OCI-LY3 (cell line): Measurements from ENCODE around the gene PIM3.

ENCODE experiments used
- H2AFZ ChIP-seq: fragments of 200-600, 300-600 bp; shearing (Covaris generic); 2 replicates; pipeline ENCODE4 v1.6.0; 2014; ENCODE audit warnings: antibody characterized with exemption, low read depth, low read length
- H3K27ac ChIP-seq: fragments of 200-600, 300-600 bp; sonication (generic); 2 replicates; pipeline ENCODE4 v1.5.1; 2014; ENCODE audit warnings: mild to moderate bottlenecking, low read length, moderate library complexity, mixed read lengths
- H3K27me3 ChIP-seq: fragments of 200-600, 300-600 bp; sonication (generic); 2 replicates; pipeline ENCODE4 v1.6.1; 2014; ENCODE audit warnings: low read depth, low read length, mixed read lengths
- H3K36me3 ChIP-seq: fragments of 200-600, 300-600 bp; sonication (generic); replicated peaks from 2 replicates; pipeline ENCODE3; 2014; ENCODE audit warnings: low read depth, low read length, mixed read lengths
- H3K4me1 ChIP-seq: fragments of 300-600, 200-600 bp; sonication (generic); 2 replicates; pipeline ENCODE4 v1.6.1; 2014; ENCODE audit warnings: low read length, mixed read lengths
- H3K4me2 ChIP-seq: fragments of 200-600, 300-600 bp; sonication (generic); 2 replicates; pipeline ENCODE4 v1.6.1; 2014; ENCODE audit warnings: low read length, mixed read lengths
- H3K4me3 ChIP-seq: fragments of 300-600, 200-600 bp; sonication (generic); 2 replicates; pipeline ENCODE4 v1.5.1; 2014; ENCODE audit warnings: antibody characterized with exemption, mild to moderate bottlenecking, low read length, moderate library complexity
- H3K79me2 ChIP-seq: fragments of 300-600, 200-600 bp; shearing (Covaris generic); 2 replicates; pipeline ENCODE4 v1.6.1; 2014; ENCODE audit warnings: mild to moderate bottlenecking, low read length, mixed read lengths
- H3K9ac ChIP-seq: fragments of 300-600, 200-600 bp; shearing (Covaris generic); 2 replicates; pipeline ENCODE4 v1.6.0; 2014; ENCODE audit warnings: mild to moderate bottlenecking, low read length, moderate library complexity
- H3K9me3 ChIP-seq: fragments of 200-600, 300-600 bp; shearing (Covaris generic); 2 replicates; pipeline ENCODE4 v1.6.1; 2014; ENCODE audit warnings: low read length, mixed read lengths; ENCODE audit not compliant: insufficient read depth
- H4K20me1 ChIP-seq: fragments of 200-600, 300-600 bp; sonication (generic); 2 replicates; pipeline ENCODE4 v1.6.1; 2016; ENCODE audit warnings: low read length, mixed read lengths; ENCODE audit not compliant: insufficient read depth
- CTCF ChIP-seq: fragments of 200-600, 300-600 bp; sonication (generic); IDR thresholded peaks from 2 replicates; pipeline ENCODE4 v1.5.1; 2014; ENCODE audit warnings: antibody characterized with exemption, low read length, low read depth
- EZH2phosphoT487 ChIP-seq: fragments of 200-600 bp; shearing (Covaris generic); IDR thresholded peaks from 2 replicates; pipeline ENCODE4 v1.6.1; 2018; ENCODE audit warnings: antibody characterized with exemption, mixed run types, low read depth

Gene PIM3

GRCh38 chr22:49928185-49928495, 32.4 kb upstream of the PIM3 start:
- Histone ChIP-seq H3K4me1 (peaks cover 42% of the 10 kb centered on the region), H3K9me3 (peaks cover 3% of the 10 kb centered on the region; the same call in 1 of the 2 replicates), H3K27me3 (no peaks in the 10 kb centered on the region), H3K4me3 (no peak overlapping the region), H3K9ac (no peak overlapping the region), H2AFZ (no peak overlapping the region), H3K4me2 (no peak overlapping the region), H3K79me2 (no peaks in the 10 kb centered on the region), H4K20me1 (no peaks in the 10 kb centered on the region), H3K27ac (no peak overlapping the region), H3K36me3 (no peaks in the 10 kb centered on the region)
- no peak for TF ChIP-seq CTCF
- TF ChIP-seq EZH2phosphoT487, result no peak

- H3K4me3 ChIP-seq, result no peak overlapping the region
These were observed 31.9 kb upstream of the PIM3 start for GRCh38 chr22:49928555-49929210.

GRCh38 chr22:49929211-49929979, 31.2 kb upstream of the PIM3 start:
- Histone ChIP-seq H3K27ac (peak overlapping the region; percentile 42), H2AFZ (0 out of 2 replicates have a peak overlapping the region, but pooled peaks have one; percentile 39), H3K4me2 (peak overlapping the region; percentile 99), H3K4me3 (peak overlapping the region; percentile 74), H4K20me1 (no peaks in the 10 kb centered on the region), H3K9ac (peak overlapping the region; percentile 48), H3K36me3 (peaks cover 3% of the 10 kb centered on the region), H3K27me3 (no peaks in the 10 kb centered on the region), H3K9me3 (peaks cover 3% of the 10 kb centered on the region; the same call in 1 of the 2 replicates), H3K4me1 (peaks cover 55% of the 10 kb centered on the region), H3K79me2 (peaks cover 2% of the 10 kb centered on the region; the same call in 1 of the 2 replicates)
- no peak for TF ChIP-seq EZH2phosphoT487
- TF ChIP-seq CTCF, result peak; percentile 49

More at GRCh38 chr22:49928555-49929210, 31.9 kb upstream of the PIM3 start:
- Histone ChIP-seq H3K4me1 (peaks cover 48% of the 10 kb centered on the region), H3K36me3 (peaks cover 2% of the 10 kb centered on the region), H3K27me3 (no peaks in the 10 kb centered on the region), H4K20me1 (no peaks in the 10 kb centered on the region), H3K79me2 (no peaks in the 10 kb centered on the region), H3K9me3 (peaks cover 3% of the 10 kb centered on the region; the same call in 1 of the 2 replicates), H3K27ac (no peak overlapping the region), H3K9ac (no peak overlapping the region), H2AFZ (no peak overlapping the region), H3K4me2 (no peak overlapping the region)
- TF ChIP-seq EZH2phosphoT487 (no peak), CTCF (no peak)

GRCh38 chr22:49929994-49930575, 30.5 kb upstream of the PIM3 start:
- H3K27me3 ChIP-seq, result no peaks in the 10 kb centered on the region
- H3K4me2 ChIP-seq, result peak overlapping the region; percentile 99
- 0 out of 2 replicates have a peak overlapping the region, but pooled peaks have one; percentile 39 for H2AFZ ChIP-seq
- H3K79me2 ChIP-seq, result peaks cover 8% of the 10 kb centered on the region; the same call in 1 of the 2 replicates
- H3K27ac ChIP-seq, result peak overlapping the region; percentile 42
- peak overlapping the region; percentile 48 for H3K9ac ChIP-seq
- peaks cover 54% of the 10 kb centered on the region for H3K4me1 ChIP-seq
- no peaks in the 10 kb centered on the region for H4K20me1 ChIP-seq
- peaks cover 3% of the 10 kb centered on the region for H3K36me3 ChIP-seq
- peak overlapping the region; percentile 74 for H3K4me3 ChIP-seq
- TF ChIP-seq CTCF (no peak), EZH2phosphoT487 (no peak)
- H3K9me3 ChIP-seq, result peaks cover 3% of the 10 kb centered on the region; the same call in 1 of the 2 replicates
